ENCODE results near the gene TRIM71.

DNA sequence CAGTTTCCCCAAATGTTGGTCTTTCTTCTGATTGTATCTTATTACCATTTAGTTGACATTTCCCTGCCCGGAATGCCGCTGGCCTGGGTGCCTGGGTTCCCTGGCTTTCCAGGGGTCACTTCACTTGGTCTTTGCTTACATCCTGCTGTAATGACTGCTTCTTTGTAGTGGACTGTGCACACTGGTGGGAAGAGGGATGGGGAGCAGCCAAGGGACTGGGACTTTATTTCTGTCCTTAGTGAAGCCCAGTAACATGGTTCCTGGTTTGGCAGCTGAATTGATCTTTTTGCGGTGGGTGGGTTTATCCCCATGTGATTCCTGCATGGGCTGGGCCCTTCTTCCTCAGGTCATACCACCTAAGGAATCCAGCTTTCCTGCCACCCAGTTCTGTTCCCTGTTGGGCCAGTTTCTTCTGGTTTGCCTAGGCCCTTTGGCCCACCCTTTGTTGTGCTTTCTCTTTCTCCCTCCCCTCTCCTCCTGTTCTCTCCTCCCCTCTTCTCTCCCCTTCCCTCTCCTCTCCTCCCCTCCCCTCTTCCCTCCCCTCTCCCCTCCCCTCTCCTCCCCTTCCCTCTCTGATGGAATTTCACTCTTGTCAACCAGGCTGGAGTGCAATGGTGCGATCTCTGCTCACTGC lies 41.9 kb downstream of the TRIM71 start:
- TF ChIP-seq, protein P1, sequence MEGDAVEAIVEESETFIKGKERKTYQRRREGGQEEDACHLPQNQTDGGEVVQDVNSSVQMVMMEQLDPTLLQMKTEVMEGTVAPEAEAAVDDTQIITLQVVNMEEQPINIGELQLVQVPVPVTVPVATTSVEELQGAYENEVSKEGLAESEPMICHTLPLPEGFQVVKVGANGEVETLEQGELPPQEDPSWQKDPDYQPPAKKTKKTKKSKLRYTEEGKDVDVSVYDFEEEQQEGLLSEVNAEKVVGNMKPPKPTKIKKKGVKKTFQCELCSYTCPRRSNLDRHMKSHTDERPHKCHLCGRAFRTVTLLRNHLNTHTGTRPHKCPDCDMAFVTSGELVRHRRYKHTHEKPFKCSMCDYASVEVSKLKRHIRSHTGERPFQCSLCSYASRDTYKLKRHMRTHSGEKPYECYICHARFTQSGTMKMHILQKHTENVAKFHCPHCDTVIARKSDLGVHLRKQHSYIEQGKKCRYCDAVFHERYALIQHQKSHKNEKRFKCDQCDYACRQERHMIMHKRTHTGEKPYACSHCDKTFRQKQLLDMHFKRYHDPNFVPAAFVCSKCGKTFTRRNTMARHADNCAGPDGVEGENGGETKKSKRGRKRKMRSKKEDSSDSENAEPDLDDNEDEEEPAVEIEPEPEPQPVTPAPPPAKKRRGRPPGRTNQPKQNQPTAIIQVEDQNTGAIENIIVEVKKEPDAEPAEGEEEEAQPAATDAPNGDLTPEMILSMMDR (IDR thresholded peaks at IDR 0.05): no peak
- TF ChIP-seq POLR2AphosphoS5 (IDR thresholded peaks at IDR 0.05): no peak
- TF ChIP-seq POLR2A (IDR thresholded peaks at IDR 0.05): no peak

Measured in breast epithelium (tissue), 3 donors.